ENCODE measurements around the gene DCC. TPM values are rescaled to one million over a fixed set of nuclear protein-coding genes. Genes with fewer than 3 reads are reported as not detected.

DCC gene
- polyA plus RNA-seq, 1 of the 3 experiments (the other 2 are of a cell fraction), result 0.20 TPM

GRCh38 chr18:53056064-53056463 lies 716.1 kb downstream of the DCC start (continued):
- no peak for TF ChIP-seq FOSL2 (IDR thresholded peaks at IDR 0.05; ENCODE audit: borderline replicate concordance, low read depth)

- TF ChIP-seq PBX3 (IDR thresholded peaks at IDR 0.05) (no peak), FOXM1 (IDR thresholded peaks at IDR 0.05; ENCODE audit: low read depth) (no peak), FOSL2 (IDR thresholded peaks at IDR 0.05; ENCODE audit: borderline replicate concordance, low read depth) (no peak), CTCF (IDR thresholded peaks at IDR 0.05) (no peak), GATA2 (CRISPR knock-in tag; IDR thresholded peaks at IDR 0.05) (no peak), TCF12 (IDR thresholded peaks at IDR 0.05) (no peak), RAD21 (IDR thresholded peaks at IDR 0.05; ENCODE audit: low read length) (no peak), RFX5 (IDR thresholded peaks at IDR 0.05; ENCODE audit: low read length) (no peak), MAX (IDR thresholded peaks at IDR 0.05; ENCODE audit: low read depth) (no peak), FOXJ3 (CRISPR knock-in tag; IDR thresholded peaks at IDR 0.05) (no peak), GABPA (IDR thresholded peaks at IDR 0.05; ENCODE audit: low read depth) (no peak), IRF3 (IDR thresholded peaks at IDR 0.05; ENCODE audit: low read depth, low read length) (no peak), EZH2phosphoT487 (IDR thresholded peaks at IDR 0.05; ENCODE audit: borderline replicate concordance, low read depth) (no peak), POLR2AphosphoS5 (IDR thresholded peaks at IDR 0.05; ENCODE audit: low read depth, low read length) (no peak), JUND (IDR thresholded peaks at IDR 0.05) (no peak), USF2 (IDR thresholded peaks at IDR 0.05; ENCODE audit: borderline replicate concordance, low read depth, low read length) (no peak), CHD2 (IDR thresholded peaks at IDR 0.05; ENCODE audit: low read length, partially characterized antibody) (no peak), ZBTB33 (IDR thresholded peaks at IDR 0.05; ENCODE audit: borderline replicate concordance, low read depth) (no peak), SIN3A (IDR thresholded peaks at IDR 0.05; ENCODE audit: borderline replicate concordance, low read depth, low read length) (no peak), YY1 (IDR thresholded peaks at IDR 0.05; ENCODE audit: low read depth) (no peak)
These were observed 730.8 kb downstream of the DCC start for GRCh38 chr18:53070788-53071187.

More at GRCh38 chr18:53070788-53071187, 730.8 kb downstream of the DCC start:
- POLR2A ChIA-PET, result no interaction called here
- Histone ChIP-seq H3K4me3 (ENCODE audit: low read depth in 2 of 2, low read length in 1 of 2) (no peak overlapping the region), H3K27ac (ENCODE audit: low read depth in 2 of 2, low read length in 1 of 2) (no peak overlapping the region), H3K4me1 (ENCODE audit: control insufficient read depth in 1 of 2, insufficient read depth in 2 of 2, low read depth in 1 of 2, low read length in 1 of 2) (no peaks in the 10 kb centered on the region), H4K20me1 (ENCODE audit: insufficient read depth) (no peaks in the 10 kb centered on the region), H3K9me3 (no peaks in the 10 kb centered on the region), H3K9me2 (no peaks in the 10 kb centered on the region), H3K79me2 (ENCODE audit: insufficient read depth) (no peaks in the 10 kb centered on the region), H3K27me3 (ENCODE audit: insufficient read depth) (no peaks in the 10 kb centered on the region), H3K4me2 (no peak overlapping the region), H3K36me3 (replicated peaks in 1 of 2; ENCODE audit: control insufficient read depth in 1 of 2, insufficient read depth in 2 of 2, low read length in 1 of 2) (peaks cover 0 to 4% of the 10 kb centered on the region in 2 experiments), H3K9ac (no peak overlapping the region), H3F3A (replicated peaks; ENCODE audit: insufficient read depth) (no peaks in the 10 kb centered on the region), H2AFZ (ENCODE audit: low read depth) (no peak overlapping the region)
- 14% methylated on average over 6 of the region's 6 CpGs for WGBS (ENCODE audit: low lambda C conversion rate)
- CTCF ChIA-PET, result no interaction called here
- DNase-seq, result no peak
